Measurements from ENCODE around the gene CXCL16.

DNA sequence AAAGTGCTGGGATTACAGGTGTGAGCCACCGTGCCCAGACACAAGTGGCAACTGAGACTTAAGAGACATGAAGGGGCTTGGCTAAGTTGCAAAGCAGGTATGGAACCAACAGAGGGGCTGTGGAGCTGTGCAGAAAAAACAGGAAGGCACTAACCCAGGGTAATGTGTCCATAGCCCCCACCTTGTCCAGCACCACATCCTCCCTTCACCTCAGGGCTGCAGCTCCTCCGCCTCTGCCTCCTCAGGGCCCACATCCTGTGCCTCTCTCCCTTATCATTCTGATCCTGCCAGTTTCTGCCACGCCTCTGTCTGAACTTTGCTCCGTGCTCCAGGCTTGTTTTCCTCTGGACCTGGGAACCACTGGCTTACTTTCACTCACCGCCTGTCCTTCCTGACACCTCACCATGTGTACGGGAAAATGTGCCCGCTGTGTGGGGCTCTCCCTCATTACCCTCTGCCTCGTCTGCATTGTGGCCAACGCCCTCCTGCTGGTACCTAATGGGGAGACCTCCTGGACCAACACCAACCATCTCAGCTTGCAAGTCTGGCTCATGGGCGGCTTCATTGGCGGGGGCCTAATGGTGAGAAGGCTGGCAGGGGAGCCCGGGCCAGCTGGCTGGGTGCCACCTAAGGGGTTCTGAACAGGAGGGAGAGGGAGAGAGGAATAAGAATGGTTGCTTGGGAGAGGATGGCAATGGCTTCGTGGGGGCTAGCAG lies 31.9 kb upstream of the CXCL16 start, which contains the start of gene TM4SF5:
- TF ChIP-seq POLR2A (IDR thresholded peaks at IDR 0.05): no peak
- TF ChIP-seq, protein P1, sequence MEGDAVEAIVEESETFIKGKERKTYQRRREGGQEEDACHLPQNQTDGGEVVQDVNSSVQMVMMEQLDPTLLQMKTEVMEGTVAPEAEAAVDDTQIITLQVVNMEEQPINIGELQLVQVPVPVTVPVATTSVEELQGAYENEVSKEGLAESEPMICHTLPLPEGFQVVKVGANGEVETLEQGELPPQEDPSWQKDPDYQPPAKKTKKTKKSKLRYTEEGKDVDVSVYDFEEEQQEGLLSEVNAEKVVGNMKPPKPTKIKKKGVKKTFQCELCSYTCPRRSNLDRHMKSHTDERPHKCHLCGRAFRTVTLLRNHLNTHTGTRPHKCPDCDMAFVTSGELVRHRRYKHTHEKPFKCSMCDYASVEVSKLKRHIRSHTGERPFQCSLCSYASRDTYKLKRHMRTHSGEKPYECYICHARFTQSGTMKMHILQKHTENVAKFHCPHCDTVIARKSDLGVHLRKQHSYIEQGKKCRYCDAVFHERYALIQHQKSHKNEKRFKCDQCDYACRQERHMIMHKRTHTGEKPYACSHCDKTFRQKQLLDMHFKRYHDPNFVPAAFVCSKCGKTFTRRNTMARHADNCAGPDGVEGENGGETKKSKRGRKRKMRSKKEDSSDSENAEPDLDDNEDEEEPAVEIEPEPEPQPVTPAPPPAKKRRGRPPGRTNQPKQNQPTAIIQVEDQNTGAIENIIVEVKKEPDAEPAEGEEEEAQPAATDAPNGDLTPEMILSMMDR (IDR thresholded peaks at IDR 0.05): no peak
